Loucy (cell line): ENCODE data around the gene HAO2.

Experiments used
- H2AFZ ChIP-seq: fragments of 200-600 bp; sonication (generic); 2 replicates; pipeline ENCODE4 v1.6.0; 2016; ENCODE audit warnings: antibody characterized with exemption, mild to moderate bottlenecking, low read length, moderate library complexity
- H3F3A ChIP-seq: fragments of 200-600 bp; 2 replicates; pipeline ENCODE4 v1.6.0; 2016; ENCODE audit warnings: antibody characterized with exemption, low read depth, mild to moderate bottlenecking
- H3K27me3 ChIP-seq: fragments of 200-600 bp; sonication (generic); 2 replicates; pipeline ENCODE4 v1.6.1; 2014; ENCODE audit warnings: low read length, mild to moderate bottlenecking; ENCODE audit not compliant: insufficient read depth, poor library complexity, severe bottlenecking
- H3K36me3 ChIP-seq: fragments of 200-600 bp; sonication (generic); 2 replicates; pipeline ENCODE4 v1.6.1; 2016; ENCODE audit warnings: low read length; ENCODE audit not compliant: insufficient read depth
- H3K4me1 ChIP-seq: fragments of 200-600 bp; sonication (generic); 2 replicates; pipeline ENCODE4 v1.5.1; 2014; ENCODE audit warnings: low read length, mild to moderate bottlenecking; ENCODE audit not compliant: insufficient read depth, poor library complexity, severe bottlenecking
- H3K4me2 ChIP-seq: fragments of 200-600 bp; sonication (generic); 2 replicates; pipeline ENCODE4 v1.6.0; 2014; ENCODE audit warnings: antibody characterized with exemption, low read length, low read depth, mild to moderate bottlenecking; ENCODE audit not compliant: poor library complexity, severe bottlenecking
- H3K4me3 ChIP-seq: fragments of 200-600 bp; sonication (generic); 2 replicates; pipeline ENCODE4 v1.5.1; 2014; ENCODE audit warnings: low read length, mild to moderate bottlenecking, mixed read lengths; ENCODE audit not compliant: poor library complexity, severe bottlenecking
- H3K79me2 ChIP-seq: fragments of 200-600 bp; sonication (generic); 2 replicates; pipeline ENCODE4 v1.6.1; 2014; ENCODE audit warnings: low read length; ENCODE audit not compliant: insufficient read depth
- H3K9ac ChIP-seq: fragments of 200-600 bp; sonication (generic); 2 replicates; pipeline ENCODE4 v1.6.0; 2014; ENCODE audit warnings: mild to moderate bottlenecking, low read depth, low read length, moderate library complexity; ENCODE audit not compliant: poor library complexity, severe bottlenecking
- H3K9me2 ChIP-seq: fragments of 200-600 bp; sonication (generic); replicated peaks from 2 replicates; pipeline ENCODE4 v1.6.1; 2016; ENCODE audit warnings: low read depth, low read length, mixed read lengths
- H3K9me3 ChIP-seq: fragments of 200-600 bp; sonication (generic); 2 replicates; pipeline ENCODE4 v1.6.1; 2014; ENCODE audit warnings: mild to moderate bottlenecking, antibody characterized with exemption, low read length, low read depth; ENCODE audit not compliant: insufficient read depth
- H4K20me1 ChIP-seq: fragments of 200-600 bp; sonication (generic); 2 replicates; pipeline ENCODE4 v1.6.0; 2014; ENCODE audit warnings: antibody characterized with exemption, low read length, mild to moderate bottlenecking; ENCODE audit not compliant: insufficient read depth, poor library complexity, severe bottlenecking
- EZH2phosphoT487 ChIP-seq: fragments of 200-600 bp; IDR thresholded peaks from 2 replicates; pipeline ENCODE4 v1.6.1; 2018; ENCODE audit warnings: antibody characterized with exemption, mild to moderate bottlenecking, moderate library complexity, borderline replicate concordance
- TF ChIP-seq, protein P1 (sequence below): fragments of 200-600 bp; sonication (generic); conservative IDR thresholded peaks from 2 replicates; pipeline ENCODE4 v1.5.1; 2014; ENCODE audit warnings: mild to moderate bottlenecking, antibody characterized with exemption, low read length

The HAO2 gene

DNA sequence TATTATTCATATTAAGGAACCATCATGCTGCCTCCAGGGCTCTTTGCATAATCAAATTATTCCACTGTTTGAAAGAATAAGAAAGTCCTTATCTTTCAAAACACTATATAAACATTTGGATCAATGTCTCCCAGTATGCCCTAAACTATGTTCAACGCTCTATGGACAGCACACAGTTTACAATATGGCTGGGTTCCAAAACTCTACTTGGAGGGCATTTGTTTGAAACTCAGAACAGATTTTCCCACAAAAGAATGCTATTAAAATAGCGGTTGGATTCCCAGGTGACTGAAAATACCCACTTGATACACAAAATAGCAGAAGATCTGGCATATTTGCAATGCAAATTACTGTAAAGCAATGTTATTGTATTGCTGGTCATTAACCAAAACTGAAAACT, 3.2 kb downstream of the HAO2 start:
- H3K27me3 ChIP-seq: no peaks in the 10 kb centered on the region
- H3K79me2 ChIP-seq: no peaks in the 10 kb centered on the region
- H3K9me2 ChIP-seq: no peaks in the 10 kb centered on the region
- no peak overlapping the region for H3K9ac ChIP-seq
- no peaks in the 10 kb centered on the region for H4K20me1 ChIP-seq
- no peak overlapping the region for H3K4me3 ChIP-seq
- H3F3A ChIP-seq: no peaks in the 10 kb centered on the region
- TF ChIP-seq, protein P1, sequence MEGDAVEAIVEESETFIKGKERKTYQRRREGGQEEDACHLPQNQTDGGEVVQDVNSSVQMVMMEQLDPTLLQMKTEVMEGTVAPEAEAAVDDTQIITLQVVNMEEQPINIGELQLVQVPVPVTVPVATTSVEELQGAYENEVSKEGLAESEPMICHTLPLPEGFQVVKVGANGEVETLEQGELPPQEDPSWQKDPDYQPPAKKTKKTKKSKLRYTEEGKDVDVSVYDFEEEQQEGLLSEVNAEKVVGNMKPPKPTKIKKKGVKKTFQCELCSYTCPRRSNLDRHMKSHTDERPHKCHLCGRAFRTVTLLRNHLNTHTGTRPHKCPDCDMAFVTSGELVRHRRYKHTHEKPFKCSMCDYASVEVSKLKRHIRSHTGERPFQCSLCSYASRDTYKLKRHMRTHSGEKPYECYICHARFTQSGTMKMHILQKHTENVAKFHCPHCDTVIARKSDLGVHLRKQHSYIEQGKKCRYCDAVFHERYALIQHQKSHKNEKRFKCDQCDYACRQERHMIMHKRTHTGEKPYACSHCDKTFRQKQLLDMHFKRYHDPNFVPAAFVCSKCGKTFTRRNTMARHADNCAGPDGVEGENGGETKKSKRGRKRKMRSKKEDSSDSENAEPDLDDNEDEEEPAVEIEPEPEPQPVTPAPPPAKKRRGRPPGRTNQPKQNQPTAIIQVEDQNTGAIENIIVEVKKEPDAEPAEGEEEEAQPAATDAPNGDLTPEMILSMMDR: no peak
- TF ChIP-seq EZH2phosphoT487: no peak
- no peak overlapping the region for H3K4me2 ChIP-seq
- no peak overlapping the region for H2AFZ ChIP-seq
- H3K36me3 ChIP-seq: no peaks in the 10 kb centered on the region
- no peaks in the 10 kb centered on the region for H3K9me3 ChIP-seq
- H3K4me1 ChIP-seq: no peaks in the 10 kb centered on the region

DNA sequence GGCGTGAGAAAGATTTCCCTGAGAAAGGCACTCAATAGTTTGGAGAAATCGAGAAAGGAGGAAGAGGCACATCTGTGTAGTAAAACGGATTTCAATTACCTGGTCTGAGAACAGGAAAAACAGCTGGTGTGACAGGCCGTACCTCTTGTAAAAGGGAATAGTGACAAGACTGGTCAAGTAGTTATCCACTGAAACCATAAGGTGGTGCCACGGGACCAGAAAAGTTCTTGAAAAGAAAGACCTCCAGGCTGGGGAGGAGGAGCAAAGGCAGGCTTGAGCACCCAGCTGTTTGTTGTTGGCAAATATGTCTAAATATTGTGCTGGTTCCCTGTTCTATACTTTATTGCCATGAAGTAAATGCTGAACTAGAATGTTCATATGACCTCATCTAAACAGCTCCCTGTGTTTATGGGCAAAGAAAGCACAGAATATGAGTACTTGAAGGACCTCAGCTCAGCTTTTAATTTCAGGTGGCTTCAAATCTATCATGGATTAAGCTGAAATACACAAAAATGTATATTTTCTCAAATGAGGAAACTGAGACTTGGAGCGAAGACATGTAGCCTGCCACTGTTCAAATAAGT, 4.0 kb downstream of the HAO2 start:
- no peaks in the 10 kb centered on the region for H3K9me2 ChIP-seq
- TF ChIP-seq EZH2phosphoT487: no peak
- TF ChIP-seq, protein P1: 0 out of 2 replicates have a peak, but pooled peaks have one; percentile 13
- no peak overlapping the region for H3K4me2 ChIP-seq
- no peak overlapping the region for H3K4me3 ChIP-seq
- H3K27me3 ChIP-seq: no peaks in the 10 kb centered on the region
- no peak overlapping the region for H3K9ac ChIP-seq
- H4K20me1 ChIP-seq: no peaks in the 10 kb centered on the region
- H2AFZ ChIP-seq: no peak overlapping the region
- H3F3A ChIP-seq: no peaks in the 10 kb centered on the region
- H3K4me1 ChIP-seq: no peaks in the 10 kb centered on the region
- no peaks in the 10 kb centered on the region for H3K36me3 ChIP-seq
- no peaks in the 10 kb centered on the region for H3K9me3 ChIP-seq
- H3K79me2 ChIP-seq: no peaks in the 10 kb centered on the region

DNA sequence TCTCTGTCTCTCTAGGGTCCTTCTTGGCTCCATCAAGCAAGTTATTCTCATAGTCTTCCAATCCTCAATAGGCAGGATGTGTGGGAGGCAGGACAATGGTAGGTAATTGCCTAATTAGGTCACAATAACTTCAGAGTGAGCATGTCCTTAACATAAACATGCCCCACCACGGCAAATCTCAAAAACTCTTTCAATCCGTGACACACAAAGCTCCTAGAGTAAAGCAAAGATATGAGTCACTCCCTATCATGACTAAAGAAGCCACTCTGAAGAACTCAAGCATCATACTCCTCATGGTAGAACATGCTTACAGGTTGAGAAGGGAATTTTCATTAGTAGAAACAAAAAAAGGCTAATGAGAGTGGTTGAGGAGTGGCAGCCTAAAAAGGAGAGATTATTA, 4.9 kb downstream of the HAO2 start:
- no peaks in the 10 kb centered on the region for H4K20me1 ChIP-seq
- H3K9me3 ChIP-seq: no peaks in the 10 kb centered on the region
- no peak overlapping the region for H2AFZ ChIP-seq
- no peaks in the 10 kb centered on the region for H3K9me2 ChIP-seq
- H3K4me3 ChIP-seq: no peak overlapping the region
- H3K9ac ChIP-seq: no peak overlapping the region
- no peaks in the 10 kb centered on the region for H3K27me3 ChIP-seq
- TF ChIP-seq, protein P1: no peak
- no peak for TF ChIP-seq EZH2phosphoT487
- no peak overlapping the region for H3K4me2 ChIP-seq
- no peaks in the 10 kb centered on the region for H3K36me3 ChIP-seq
- no peaks in the 10 kb centered on the region for H3F3A ChIP-seq
- H3K4me1 ChIP-seq: no peaks in the 10 kb centered on the region
- H3K79me2 ChIP-seq: no peaks in the 10 kb centered on the region
